NT2/D1 (cell line): ENCODE measurements around the gene HCN2.

Experiments used
- YY1 ChIP-seq: IDR thresholded peaks from 2 replicates; pipeline ENCODE4 v1.6.1; 2011; ENCODE audit not compliant: insufficient read length, insufficient read depth
- ZNF274 ChIP-seq: IDR thresholded peaks from 2 replicates; pipeline ENCODE4 v1.6.1; 2011; ENCODE audit warnings: mild to moderate bottlenecking, low read depth, low read length

- TF ChIP-seq ZNF274 (no peak), YY1 (no peak)
Measured at GRCh38 chr19:641702-642101, 52.0 kb downstream of the HCN2 start.
